Measurements from ENCODE around the gene TMTC4.
"Not testable (repeated sequence)": the region's sequence is repeated elsewhere in the genome, so short reads cannot be mapped to it uniquely, and the experiment has no call there.

Gene TMTC4

GRCh38 chr13:100584896-100585295, 89.7 kb downstream of the TMTC4 start:
- DNase-seq (ENCODE audit: low read depth in 2 of 2), result no peak

- no peak for DNase-seq (ENCODE audit: low read depth in 2 of 2)
These were observed 93.1 kb downstream of the TMTC4 start for GRCh38 chr13:100581504-100581903.

- DNase-seq (ENCODE audit: low read depth in 2 of 2), result no peak
These were observed 93.6 kb downstream of the TMTC4 start for GRCh38 chr13:100581030-100581429.

- no peak for DNase-seq (ENCODE audit: low read depth in 2 of 2)
These were observed 94.5 kb downstream of the TMTC4 start for GRCh38 chr13:100580045-100580444.

GRCh38 chr13:100577239-100577638, 97.4 kb downstream of the TMTC4 start:
- DNase-seq (ENCODE audit: low read depth in 2 of 2), result not testable (repeated sequence)

GRCh38 chr13:100573121-100573520, 101.5 kb downstream of the TMTC4 start:
- DNase-seq (ENCODE audit: low read depth in 2 of 2), result peak; percentile 66 to 68

- DNase-seq (ENCODE audit: low read depth in 2 of 2), result no peak
These were observed 108.1 kb downstream of the TMTC4 start for GRCh38 chr13:100566543-100566942.

- DNase-seq (ENCODE audit: low read depth in 2 of 2), result no peak
These were observed 109.3 kb downstream of the TMTC4 start for GRCh38 chr13:100565286-100565685.

GRCh38 chr13:100564444-100565223, 110.0 kb downstream of the TMTC4 start:
- DNase-seq (ENCODE audit: low read depth in 2 of 2), result no peak

GRCh38 chr13:100563779-100564178, 110.8 kb downstream of the TMTC4 start:
- DNase-seq (ENCODE audit: low read depth in 2 of 2), result no peak

GRCh38 chr13:100561599-100562204, 112.9 kb downstream of the TMTC4 start:
- DNase-seq (ENCODE audit: low read depth in 2 of 2), result no peak

- DNase-seq (ENCODE audit: low read depth in 2 of 2), result no peak
These were observed 113.5 kb downstream of the TMTC4 start for GRCh38 chr13:100561158-100561499.

- DNase-seq (ENCODE audit: low read depth in 2 of 2), result no peak
These were observed 114.0 kb downstream of the TMTC4 start for GRCh38 chr13:100560498-100561157.

GRCh38 chr13:100559886-100560285, 114.7 kb downstream of the TMTC4 start:
- no peak for DNase-seq (ENCODE audit: low read depth in 2 of 2)

Data from stimulated activated CD4-positive, alpha-beta T cell treated with anti-CD3 and anti-CD28 coated beads, Interleukin-1b, Interleukin-23, amount 100 ng/mL, for 4 hours (primary cell).